Fibroblast of skin of left quadriceps (primary cell): ENCODE data around the gene DSCAML1.

Experiments used
- DNase-seq, 2 experiments: peaks; one replicate each; pipeline ENCODE4 v3.0.0-alpha.2; 2013; ENCODE audit warnings: low read depth in 2 of 2

DSCAML1 gene

DNA sequence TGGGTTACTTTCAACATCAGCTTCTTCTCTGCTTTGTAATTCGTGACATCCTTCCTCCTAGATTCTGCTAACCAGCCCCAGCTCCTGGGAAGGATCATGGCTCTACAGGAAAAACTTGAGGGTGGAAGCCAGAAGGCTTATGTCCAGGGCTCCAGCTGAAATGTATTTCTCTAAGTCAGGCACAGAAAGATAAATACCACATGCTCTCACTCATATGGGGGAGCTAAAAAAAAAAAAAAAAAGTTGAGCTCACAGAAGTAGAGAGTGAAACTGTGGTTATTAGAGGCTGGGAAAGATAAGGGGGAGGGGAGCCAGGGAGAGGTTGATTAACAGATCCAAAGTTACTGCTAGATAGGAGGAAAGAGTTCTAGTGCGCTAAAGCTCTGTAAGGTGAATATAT, 74.9 kb downstream of the DSCAML1 start:
- no peak for DNase-seq

DNA sequence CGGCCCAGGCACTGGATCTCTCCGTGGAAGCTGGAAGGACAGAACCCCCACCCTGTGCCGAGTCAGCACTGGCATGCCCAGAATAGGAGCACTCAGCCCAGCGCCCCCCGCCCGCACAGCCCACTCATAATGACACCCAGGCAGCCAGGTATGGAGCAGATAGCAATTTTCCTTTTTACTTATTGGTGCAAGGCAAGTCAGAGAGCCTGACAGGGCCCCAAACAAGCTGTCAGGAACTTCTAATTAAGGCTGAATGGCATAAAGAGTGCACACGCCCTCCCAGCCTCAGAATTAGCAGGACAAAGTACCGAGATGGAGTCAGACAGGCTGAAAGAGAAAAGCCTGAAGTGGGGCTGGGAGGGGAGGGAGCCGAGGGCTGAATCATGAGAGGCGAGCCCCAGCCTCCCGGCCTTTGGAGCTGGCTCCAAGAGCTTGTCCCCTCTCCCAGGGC, 76.9 kb downstream of the DSCAML1 start:
- DNase-seq, result no peak

DNA sequence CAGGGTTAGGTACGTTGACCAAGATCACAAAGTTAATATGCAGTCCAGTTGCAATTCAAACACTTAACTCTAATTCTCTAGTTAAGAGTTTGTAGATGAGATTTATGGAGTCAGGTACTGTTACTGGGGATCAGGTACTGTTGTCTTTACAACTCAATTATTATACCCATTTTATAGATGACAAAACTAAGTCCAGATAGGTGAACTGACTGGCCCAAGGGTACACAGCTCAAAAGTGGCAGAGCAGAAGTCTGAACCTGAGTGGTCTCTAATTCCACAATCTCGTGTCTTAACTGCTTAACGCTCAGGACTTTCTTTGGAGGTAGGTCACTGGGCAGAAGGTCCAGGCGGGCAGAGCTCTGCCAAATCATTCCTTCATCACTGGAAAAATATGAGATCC, 77.5 kb downstream of the DSCAML1 start:
- no peak for DNase-seq

DNA sequence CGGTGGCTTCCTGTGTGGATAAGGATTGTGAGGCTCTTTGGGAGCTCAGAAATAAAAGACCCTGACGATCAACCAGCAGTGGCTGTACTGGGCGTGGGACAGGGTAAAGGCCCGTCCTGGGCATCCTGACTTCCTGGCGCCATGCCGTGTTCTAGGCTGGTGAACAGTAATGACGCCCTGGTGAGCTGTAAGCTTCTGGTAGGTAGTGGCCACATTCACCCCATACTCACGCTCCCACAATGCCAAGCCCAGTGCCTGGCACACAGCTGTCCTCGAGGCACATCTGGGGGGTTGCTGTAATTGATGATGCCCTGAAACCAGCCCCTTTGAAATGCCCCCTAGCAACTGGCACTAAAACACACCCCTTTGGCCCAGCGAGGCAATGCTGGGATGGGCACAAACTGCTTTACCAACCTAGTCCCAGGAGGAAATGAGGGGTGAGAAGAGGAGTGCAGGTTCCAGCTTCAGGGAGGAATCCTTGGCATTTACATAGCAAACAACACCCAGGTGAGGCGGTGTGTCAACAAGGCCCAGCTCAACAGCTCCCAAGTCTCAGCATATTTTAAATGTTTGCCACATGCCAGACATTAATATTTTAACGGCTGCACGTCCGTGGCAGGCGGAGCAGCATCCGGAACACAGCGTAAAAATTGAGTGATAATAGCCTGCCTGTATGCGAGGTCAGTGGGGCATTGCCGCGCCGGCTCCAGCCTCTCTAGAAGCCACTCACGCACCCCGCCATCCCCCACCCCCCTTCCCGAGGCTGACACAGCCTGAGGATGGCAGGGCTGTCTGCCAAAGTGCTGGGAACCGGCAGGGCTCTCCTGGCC, 79.3 kb downstream of the DSCAML1 start:
- no peak for DNase-seq

DNA sequence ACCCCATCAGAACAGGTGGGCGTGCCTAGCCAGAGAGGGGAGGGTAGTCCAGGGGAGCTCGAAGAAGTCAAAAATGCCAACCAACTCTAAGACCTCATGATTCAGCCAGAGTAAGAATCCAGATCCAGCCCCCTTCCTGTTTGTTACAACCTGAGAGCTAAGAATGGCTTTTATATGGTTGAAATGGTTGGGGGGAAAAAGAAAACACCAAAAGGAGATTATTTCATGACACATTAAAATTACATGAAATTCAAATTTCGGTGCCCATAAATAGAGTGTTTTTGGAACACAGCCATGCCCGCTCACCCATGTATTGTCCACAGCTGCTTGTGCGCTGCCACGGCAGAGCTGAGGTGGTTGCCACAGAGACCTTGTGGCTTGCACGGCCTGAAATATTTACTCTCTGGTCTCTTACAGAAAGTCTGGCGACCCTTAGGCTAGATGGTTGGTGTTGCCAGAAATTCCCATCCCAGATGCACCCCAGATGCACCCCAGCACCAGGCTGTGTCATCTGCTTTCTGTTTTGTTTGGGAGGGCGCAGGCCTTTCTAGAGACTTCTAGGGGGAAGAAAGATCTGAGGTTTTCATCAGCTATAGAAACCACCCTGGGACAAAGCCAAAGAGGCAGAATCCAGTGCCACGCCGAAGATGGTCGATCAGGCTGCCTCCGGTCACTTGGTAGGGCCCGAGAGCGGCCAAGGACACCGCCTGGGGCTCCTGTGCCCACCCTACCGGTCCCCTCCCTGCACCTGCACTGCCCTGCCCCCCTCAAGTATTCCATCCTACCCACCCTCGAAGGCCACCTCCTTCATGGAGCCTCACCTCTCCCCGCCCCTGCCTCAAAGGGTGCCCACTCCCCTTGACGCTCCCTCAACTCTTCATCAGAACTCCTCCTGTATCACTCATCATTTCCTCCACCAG, 80.2 kb downstream of the DSCAML1 start:
- DNase-seq, result no peak

DNA sequence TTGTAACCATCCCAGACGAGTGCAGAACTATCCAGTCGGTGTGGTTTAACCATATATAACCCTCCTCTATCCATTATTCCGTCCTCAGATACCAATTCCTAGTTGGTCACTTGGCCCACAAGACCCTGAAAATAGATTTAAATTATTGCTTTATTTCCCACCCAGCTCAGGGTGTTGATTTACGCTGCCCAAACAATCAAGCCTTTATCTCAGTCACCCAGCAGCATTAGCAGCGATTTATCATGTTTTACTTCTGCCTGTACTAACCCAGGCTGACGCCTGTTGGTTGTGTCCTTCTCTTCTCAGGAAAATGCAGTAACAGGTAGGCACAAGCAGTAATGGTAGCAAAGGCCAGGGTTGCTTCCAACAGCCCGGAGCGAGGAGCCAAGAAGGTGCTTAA, 81.2 kb downstream of the DSCAML1 start:
- DNase-seq, result no peak

DNA sequence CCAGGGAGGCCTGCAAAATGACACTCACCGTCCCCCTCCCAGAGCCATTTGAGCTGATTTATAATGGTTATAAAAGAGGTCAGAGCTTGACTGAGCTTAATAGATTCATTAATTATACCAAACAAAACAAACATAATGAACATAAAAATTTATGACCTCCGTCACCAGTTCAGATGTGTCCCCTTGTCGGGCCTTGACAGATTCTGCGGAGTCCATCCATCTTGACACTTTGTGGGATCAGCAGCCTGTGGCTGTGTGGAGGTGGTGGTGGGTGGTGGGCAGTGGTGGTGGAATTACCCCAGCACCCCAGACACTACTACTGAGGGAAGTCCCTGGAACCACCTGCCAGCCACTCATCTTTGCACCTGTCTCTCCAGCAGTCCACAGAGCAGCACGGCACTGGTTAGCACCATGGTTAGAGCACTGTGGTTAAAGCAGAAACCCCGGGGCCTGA, 83.5 kb downstream of the DSCAML1 start:
- DNase-seq, result no peak

DNA sequence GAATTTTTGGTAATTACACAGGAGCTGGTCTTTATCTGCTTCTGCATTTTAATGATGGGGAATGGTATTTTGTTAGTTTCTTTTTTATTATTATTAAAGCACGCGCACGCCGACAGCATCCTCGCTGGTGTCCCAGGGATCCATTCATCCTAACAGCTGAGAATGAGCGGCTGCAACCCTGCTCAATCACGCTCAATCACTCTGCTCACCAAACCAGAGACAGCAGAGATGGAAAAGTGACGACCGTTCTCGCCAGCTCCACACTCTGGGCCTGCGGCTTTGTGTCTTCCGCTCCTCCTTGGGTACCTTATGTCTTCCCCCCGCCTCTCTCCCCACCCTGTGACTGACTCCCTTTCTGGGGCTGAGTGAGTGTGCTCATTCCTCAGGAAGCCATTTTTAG, 84.5 kb downstream of the DSCAML1 start:
- DNase-seq, result no peak

DNA sequence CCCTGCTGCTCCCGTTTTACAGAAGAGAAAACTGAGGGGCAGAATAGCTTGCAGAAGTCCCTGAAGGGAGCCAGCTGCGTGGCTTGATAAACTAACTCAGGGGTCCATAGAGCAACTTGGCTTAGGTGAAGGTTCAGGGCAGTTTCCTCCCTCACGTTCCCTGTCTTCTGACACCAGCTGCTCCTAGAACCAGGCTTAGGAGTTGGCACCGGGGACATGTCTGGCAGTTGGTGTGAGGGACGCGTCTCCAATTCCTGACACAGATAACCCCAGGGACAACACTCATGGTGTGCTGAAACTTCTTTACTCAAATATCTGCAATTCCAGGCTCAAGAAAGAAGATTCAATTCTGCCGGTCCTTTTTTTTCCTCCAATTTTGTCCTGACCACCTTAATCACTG, 85.7 kb downstream of the DSCAML1 start:
- DNase-seq, result no peak

DNA sequence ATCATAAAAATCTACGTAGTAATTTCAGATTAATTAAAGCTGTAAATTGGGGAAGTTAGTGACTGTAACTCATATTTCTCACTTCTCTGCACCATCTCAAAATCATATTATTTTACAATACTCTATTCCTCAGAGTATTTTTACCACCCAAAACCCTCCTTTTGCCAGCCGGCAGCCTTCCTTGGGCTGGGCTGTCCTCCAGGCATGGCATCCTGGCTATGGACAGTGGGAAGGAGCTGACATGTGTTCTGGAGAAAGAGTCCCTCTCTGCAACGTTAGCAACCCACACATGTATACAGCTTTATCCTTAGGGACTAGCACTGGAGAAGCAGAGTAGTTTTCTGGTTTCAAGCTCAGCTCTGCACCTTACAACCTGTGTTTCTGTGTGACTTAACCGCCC, 86.8 kb downstream of the DSCAML1 start:
- no peak for DNase-seq

DNA sequence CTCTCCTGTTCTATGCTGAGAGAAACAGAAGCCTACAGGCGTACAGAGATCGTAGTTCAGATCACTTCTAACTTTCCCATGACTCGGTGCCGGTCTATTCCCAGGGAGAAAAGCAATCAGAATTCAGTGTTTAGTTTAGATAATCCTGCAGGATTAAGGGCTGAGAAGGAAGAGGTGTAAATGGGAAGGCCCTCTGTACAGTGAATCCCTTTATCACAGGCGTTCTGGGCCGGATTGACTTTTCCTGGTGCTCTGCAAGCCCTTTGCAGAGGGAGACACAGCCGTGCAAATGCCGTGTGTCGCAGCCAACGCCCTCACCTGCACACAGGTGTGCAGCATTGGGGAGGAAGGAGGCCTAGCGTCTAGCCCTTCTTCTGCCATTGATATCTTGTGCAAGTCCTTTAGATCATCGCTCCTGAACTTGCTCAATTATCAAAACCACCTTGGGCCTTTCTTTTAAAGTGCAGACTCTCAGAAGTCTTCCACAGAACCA, 90.6 kb downstream of the DSCAML1 start:
- no peak for DNase-seq

DNA sequence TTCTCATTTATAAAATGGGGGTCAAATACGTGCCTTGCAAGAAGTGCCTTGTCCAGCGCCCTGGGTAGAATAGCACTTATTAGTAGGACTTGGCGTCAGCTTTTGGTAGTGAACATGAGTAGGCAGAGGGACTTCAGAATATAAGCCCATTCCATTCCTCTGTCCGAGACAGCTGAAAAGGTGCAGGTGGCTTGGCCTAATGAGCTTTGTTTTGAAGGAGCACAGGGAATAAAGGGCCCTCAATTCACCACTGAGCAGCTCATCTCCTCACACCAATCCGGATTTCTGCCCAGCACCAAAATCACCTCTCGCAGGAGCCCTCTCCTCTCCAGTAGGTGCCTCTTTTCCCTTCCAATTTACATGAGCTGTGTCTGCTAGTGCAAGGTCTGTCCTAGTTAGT, 91.2 kb downstream of the DSCAML1 start:
- no peak for DNase-seq

DNA sequence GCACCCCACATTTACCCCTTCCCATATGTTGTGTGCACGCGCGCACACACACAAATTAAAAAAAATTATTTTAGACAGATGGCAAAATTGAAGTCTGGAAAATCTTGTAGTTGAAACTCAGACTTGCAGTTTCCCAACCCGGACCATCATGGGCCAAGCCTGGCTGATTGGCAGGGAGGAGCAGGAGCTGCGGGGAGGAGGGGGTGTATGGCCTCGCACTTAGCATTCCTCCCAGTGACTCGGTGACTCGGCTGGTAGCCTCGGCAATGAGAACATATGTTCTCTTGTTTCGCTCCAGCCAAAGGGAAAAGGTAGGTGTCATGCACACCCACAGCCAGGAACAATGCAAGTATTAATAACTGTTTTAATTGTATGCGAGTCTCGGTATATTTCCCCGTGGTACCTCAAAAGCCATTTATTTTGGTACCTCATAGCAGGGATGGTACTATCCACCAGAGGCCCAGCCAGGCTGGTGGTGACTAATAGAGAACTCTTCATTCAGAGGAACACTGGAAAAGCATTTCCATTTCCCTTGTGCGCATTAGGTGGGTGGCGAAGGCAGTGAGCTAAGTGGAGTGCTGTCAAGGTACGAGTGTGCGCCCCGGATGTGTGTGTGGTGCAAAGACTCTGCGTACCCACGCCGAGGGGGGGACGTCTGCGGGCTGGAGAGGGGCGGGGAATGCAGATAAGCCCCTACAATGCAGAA, 92.5 kb downstream of the DSCAML1 start:
- no peak for DNase-seq

DNA sequence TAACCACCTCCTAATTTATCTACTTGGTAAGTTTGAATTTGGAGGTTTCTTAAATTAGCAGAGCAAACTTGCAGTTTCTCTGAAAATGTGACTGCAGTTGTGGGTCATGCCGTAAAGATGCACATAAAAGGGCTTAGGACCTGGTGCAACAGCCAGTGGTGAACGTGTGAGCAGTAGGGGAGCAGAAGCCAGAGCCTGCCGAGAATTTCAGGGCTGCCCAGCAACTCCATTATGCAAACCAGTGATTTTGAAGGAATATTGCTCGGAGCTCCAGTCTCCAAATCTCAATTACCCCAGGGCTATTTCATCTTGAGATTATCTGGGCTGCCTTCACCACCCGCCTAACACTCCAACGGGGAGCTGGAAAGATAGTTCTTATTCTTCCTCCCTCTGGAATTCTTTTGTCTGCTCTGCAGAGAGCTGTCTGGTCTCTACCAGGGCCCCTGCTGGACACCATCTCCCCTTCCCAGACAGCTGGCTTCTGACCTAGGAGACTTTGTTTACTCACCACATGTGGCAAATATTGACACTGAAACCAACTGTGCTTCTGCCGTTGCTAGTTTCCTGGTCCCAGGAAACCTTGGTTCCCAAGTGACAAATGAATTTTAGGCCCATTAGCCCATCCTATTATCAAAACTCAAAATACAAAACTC, 93.9 kb downstream of the DSCAML1 start:
- DNase-seq, result no peak

DNA sequence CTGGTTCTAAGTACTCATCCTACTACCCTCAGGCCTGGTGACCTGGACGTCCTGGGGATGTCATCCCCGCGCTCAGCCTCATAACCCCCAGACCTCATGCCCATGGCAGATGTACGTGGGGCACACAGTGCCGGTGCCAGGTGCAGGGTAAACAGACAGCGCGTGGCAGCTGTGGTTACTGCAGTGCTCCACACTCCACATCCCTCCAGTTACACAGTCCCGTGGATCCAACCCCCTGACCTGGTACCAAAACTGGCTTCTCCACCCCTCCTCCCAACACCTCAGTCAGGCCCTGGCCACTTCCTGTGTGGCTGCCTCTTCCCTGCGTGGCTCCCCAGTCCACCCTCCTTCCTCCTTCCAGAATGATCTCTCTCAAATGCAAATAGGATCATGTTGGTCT, 95.2 kb downstream of the DSCAML1 start:
- no peak for DNase-seq

DNA sequence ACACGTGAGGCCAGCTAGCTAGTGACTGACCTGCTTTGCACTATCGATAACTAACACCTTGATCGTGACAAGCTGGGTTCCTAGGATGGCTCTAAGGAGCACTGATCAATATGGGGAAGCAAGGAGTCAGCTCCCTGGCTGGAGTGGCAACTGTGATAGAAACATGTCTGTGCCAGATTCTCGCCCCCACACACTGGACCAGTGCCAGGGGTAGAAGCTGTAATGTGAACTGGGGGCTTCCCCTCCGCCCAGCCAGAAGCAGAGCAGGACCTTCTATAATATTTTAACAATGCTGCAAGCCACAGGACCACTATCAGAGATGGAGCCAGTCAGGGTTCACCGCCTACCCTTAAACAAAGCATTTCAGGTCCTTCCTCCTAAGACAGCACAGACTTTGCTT, 96.5 kb downstream of the DSCAML1 start:
- DNase-seq, result no peak

DNA sequence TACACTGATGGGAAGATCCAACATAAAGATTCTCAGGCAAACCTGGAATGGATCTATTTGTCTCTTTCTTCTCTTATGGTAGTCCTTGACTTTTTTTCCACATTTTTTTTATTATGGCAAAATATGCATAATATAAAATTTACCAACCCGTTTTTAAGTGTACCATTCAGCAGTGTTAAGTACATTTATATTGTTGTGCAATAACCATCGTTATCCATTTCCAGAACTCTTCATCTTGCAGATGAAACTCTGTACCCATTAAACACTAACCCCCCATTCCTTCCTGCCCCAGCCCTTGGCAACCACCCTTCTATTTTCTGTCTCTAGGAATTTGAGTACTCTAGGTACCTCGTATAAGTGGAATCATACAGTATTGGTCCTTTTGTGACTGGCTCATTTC, 99.7 kb downstream of the DSCAML1 start:
- DNase-seq, result no peak

DNA sequence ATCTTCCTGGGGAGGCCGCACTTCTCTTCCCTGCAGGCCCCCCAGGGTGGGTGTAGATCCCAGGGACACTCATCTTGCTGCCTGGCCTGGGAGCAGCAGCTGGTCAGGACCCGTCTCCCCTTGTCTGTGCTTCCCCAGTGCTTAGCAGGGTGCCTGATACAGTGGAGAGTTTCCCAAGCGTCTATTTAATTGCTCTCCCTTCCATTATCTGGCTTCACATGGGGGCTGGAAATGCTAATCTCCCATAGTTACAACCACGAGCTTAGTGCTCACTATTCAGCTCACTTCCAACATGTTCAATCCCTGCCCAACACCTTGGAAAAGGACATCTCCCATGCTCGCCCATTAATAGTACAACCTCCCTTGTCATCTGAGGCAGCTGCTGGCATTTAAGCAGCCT, 100.5 kb downstream of the DSCAML1 start:
- no peak for DNase-seq

DNA sequence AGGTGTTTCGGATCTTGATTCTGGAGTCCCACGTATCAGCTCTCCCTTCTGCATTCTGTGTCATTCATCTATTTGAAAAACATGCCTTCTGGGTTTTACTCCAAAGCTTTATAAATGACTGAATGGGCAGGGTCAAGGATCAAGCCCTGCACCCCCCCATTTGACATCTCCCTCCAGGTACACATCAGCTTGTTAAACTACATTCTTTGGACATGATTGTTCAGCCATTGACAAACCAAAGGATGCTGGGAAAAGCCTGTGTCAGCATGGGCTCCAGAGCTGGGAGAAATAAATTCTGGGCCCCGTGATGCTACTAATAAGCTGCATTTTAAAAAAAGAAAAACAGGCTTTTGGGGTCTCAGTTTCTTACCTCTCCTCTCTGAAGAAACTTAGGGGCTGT, 103.7 kb downstream of the DSCAML1 start:
- no peak for DNase-seq

DNA sequence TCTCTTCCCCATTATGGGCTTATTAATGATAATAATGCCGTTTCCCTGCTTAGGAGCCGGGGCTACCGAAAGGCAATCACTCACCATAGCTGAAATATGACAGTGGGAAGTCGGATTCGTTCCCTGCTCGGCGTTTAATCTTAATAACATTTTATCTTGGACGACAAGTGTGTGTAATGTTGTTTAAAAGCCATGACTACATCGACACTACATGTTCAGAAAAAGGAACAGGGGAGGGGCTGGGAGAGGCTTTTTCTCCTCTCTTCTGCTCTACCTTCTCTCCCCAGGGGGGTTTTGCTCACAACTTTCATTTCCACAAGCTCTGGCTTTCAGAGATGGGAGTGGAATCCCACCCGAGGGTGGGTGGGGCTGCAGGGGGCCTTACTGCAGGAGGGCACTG, 105.5 kb downstream of the DSCAML1 start:
- no peak for DNase-seq

DNA sequence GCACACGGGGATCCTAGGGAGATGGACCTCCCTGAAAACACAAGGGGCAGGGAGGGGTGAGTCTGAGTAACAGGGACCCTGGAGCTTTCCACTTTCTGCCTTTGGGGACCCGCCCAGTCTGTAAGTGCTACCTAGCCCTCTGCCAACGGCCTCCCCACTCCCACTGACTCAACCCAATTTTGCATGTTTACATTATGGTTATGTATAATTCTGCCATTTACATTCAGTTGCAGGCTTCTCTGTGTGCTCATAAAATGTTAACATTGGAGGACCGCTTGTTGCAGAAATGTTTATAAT, 105.8 kb downstream of the DSCAML1 start:
- no peak for DNase-seq
